Stimulated activated CD4-positive, alpha-beta T cell treated with anti-CD3 and anti-CD28 coated beads, Interleukin-1b, Interleukin-23, amount 100 ng/mL, for 4 hours (primary cell): ENCODE data around the gene PLAAT1.

ENCODE experiments used
- DNase-seq, 2 donors: peaks; one replicate each; pipeline ENCODE4 v3.0.0-alpha.2; 2020; ENCODE audit warnings: low read depth in 2 of 2

Gene PLAAT1

DNA sequence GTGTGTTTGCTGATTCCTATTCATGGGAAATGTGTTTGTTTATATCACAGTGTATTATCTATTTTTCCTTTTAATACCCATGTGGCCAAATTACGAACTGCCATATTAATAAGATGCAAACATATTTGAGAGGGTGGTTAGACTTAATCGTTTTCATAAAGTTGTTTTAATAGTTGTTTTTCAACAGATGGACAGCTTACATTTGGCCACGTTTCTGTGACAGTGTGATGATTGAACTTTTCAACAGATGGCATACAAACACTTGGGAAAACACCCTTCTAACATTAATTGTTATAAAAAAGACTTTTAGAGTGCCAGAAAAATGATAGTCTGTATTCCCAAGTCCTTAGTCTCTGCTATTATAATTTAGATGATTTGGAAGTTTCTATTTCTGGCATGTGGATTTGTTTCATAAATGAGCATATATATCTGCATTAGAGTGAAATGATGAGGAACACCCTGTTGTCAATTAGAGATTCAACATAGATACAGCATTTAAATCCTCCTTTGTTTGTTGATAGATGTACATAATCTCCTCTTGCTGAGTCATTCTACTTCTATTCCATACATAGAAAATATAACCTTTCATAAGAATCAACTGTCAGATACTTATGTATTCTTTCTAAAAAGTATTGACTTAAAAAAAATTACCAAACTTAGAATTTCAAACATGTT, 13.1 kb downstream of the PLAAT1 start:
- DNase-seq = no peak

DNA sequence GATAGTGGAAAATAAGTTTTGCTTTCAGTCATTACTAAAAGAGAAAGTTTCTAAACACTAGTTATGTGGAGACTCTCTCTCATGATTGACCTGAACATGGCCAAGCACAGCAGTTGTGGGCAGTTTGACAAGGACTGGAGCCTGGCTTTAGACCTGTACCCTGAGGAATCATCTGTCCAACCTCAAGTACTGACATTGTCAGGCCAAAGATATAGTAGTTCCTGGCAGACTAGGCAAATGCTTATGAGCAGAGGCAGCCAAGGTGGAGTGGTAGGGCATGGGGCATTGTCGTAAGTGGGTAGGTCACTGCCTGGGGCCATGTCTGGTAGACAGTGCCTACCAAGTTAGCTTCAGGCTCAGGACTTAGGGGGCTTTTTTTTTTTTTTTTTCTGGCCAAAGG, 20.9 kb downstream of the PLAAT1 start:
- DNase-seq = no peak

DNA sequence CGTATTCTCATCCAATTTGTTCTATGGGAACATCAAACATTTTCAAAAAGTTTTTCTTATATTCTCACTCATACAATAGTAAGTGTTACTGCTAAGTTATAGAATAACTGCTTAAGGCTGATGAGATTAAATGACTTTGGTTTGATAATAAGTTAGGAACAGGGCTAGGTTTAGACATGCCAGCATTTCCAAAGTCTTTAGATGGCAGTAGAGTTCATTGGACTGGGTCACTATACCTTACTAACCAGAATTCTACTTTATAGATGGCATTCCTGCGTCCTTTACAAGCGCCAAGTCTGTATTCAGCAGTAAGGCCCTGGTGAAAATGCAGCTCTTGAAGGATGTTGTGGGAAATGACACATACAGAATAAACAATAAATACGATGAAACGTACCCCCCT, 21.7 kb downstream of the PLAAT1 start:
- DNase-seq = no peak

DNA sequence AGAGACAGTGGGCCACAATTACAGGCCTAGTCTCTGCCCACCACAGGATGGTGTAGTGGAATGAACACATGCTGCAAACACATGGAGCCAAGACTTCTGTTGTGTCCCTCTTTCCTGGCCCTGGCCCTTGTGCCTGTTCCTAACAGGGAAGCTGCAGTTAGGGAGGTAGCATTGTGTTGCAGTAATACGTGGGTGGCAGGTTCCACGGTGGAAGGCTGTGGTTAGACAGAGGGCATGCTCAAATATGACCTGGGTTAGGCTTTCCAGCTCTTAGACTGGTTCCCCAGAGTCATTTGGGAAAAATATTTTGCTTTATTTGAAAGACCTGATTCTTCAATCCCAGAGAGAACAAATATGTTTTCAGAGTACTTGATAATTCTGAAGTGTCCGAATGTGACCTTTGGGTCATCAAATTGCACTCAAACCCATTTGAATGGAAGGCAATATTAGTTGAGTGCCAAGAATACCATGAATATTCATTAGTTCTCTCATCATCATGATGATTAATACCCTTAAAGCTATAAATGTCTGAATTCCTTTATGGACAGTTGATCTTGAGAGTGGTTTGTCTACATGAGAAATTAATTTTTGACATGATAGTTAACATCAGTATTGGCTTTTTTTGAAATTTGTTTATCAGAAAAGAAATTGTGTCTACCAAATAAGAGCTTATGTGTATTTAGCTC, 28.5 kb downstream of the PLAAT1 start:
- no peak for DNase-seq

DNA sequence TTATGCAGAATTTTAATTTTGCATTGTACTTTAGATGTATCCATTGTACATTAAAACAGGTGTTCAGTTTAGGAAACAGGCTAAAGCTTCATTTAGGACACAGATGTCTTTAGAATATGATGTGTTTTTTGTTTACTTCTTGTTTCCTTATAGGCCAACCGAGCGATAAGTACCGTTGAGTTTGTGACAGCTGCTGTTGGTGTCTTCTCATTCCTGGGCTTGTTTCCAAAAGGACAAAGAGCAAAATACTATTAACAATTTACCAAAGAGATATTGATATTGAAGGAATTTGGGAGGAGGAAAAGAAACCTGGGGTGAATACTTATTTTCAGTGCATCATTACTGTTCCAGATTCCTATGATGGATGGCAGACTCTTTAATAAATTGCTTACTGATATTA, 29.4 kb downstream of the PLAAT1 start:
- DNase-seq = no peak

DNA sequence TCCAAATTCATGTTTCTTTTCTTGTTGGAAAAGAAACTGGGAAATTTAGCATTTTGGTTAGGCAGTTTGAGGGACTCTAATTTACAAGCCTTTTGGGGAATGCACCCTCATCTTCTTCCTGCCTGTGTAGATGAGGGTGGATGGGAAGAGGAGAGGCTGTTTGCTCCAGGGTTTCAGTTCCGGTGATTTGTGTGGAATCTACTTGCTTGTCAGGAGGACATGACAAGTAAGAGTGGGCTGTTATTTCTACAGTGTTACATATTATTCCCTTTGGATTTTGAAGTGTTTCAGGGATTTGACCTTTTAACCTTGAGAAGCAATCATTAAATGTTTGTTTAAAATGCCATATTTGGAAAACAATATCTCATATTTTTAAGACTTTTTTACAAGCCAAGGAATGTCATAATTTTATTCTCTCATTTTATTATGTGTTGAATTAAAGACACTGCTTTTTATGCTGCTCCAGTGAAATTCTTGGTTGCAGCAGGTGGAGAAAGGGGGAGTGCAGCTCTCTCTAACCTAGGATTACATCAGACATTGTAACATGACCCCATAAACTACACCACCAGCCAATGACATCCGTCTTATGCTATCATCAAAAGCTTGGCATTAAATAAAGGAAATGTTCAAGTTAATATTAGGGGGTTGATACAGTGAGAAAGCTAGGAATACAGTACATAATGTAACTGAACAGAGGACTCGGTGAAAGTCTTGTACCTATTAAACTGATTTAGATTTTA, 30.2 kb downstream of the PLAAT1 start:
- DNase-seq = no peak

DNA sequence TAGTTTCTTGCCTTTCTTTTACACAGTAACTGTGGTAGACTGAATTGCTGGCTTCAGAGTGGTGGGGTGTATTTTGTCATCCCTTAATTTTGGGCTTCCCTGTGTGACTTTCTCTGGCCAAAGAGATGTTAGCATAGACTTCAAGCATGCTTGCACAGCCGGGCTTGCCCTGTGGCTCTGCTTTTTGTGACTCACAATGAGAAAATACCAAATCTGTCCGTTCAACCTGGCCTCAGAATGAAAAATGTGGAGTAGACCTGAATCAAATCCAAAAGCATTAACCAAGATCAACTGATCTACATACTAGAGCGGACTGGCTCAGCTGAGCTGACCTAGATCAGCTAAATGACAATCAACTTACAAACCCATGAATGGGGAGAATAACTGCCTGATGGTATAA, 51.4 kb downstream of the PLAAT1 start:
- DNase-seq = no peak

DNA sequence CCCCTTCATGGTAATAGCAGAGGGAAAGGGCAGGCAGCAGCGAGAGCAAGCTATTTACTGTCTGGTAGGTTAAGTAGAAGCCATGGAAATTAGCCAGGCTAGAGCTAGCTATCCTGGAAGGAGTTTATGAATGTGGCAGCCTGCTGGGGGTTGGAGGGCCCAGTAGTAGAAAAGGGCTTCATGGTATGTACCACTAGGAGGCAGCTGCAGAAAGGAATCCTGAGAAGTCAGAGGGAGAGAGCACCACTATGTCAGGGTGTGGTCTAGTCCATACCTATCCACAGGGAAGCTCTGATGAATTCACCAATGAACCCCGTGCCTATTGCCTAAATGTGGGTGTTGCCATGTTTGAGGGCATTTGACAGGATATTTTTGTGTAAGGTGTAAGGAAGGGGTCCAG, 55.0 kb downstream of the PLAAT1 start:
- DNase-seq = no peak

DNA sequence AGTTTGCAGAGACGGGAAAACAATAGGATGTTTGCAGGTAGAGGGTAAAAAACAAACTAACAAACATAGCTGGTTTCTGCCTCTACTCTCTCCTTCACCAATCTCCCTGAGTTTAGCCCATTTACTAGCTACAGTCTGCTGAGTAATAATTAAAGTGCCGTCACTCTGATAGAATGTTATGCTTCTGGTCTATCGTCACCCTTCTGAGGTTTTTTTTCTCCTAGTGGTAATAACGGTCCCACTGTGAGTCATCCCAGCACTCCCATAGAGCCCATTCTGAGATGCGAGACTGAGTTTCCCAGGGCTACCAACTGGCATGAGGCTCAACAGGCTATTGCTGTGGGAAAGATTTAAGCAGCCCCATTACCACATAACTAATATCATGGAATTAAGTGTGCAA, 56.4 kb downstream of the PLAAT1 start:
- DNase-seq = no peak

DNA sequence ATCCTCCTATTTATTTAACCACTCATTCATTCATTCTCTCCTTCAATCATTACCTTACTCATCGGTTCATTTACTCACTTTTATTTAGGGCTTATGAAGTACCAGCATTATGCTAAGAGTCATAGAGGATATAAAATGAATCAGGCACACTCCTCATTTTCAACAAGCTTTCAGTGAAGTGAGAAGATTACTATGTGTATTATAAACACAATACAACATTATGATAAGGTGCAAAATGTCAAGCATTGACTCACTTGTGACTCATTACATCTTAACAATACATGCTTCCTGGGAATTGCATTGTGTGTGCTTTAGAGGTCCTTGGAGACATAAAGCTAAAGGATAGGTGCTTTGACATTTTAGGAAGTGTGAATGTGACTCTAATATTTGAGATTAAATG, 60.4 kb downstream of the PLAAT1 start:
- DNase-seq = no peak

DNA sequence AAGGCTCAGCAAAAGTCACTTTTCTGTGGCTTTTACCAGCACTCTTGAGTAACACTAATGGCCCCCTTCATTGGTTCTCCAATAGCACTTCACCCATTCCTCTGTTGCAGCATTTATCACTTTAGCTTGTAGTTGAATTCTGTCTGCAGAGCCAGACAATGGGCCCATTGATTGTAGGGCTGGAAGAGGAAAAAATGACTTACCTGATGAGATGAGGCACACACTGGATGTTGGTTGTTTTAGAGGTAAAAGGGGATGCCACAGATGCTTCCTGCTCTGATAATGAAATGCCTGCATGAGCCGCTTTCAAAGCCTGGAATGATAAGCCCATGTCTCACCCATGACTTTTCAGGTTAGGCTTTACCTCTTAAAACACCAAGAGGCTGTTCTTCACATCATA, 64.3 kb downstream of the PLAAT1 start:
- no peak for DNase-seq

DNA sequence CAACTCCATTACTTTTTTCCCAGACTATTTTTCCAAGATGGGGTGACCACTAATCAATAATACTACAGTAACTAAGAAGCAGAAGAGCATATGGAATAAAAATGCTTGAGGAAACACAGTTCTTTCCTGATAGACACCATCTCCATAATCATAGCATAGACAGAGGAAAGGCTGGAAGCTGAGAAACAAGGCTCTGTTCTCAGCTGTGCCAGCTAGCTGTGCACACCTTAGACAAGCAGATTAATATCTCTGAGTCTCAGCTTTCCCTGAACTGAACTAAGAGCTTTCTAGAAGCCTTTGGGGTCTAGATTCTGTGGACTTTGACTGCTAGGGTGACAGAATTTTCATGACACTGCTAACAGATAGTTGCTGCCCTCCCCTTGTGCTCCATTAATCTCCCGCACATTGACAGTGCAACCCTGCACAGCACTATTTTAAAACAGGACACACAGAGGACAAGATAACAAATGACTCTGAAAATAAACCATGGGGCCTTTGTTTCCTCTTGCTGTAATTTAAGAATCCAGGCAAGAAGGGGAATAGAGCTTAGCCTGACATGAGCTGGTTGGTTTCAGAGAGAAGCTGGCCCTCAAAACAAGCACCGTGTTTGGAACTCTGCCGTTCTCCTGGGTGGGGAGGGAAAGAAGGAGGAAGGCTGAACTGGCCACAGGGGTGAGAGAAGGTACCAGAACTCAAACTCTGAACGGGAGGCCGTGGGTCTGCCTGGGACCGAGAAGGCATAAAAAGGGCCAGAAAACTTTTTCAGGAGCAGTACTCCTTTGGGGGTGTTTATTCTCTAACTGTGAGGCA, 70.1 kb downstream of the PLAAT1 start:
- no peak for DNase-seq

DNA sequence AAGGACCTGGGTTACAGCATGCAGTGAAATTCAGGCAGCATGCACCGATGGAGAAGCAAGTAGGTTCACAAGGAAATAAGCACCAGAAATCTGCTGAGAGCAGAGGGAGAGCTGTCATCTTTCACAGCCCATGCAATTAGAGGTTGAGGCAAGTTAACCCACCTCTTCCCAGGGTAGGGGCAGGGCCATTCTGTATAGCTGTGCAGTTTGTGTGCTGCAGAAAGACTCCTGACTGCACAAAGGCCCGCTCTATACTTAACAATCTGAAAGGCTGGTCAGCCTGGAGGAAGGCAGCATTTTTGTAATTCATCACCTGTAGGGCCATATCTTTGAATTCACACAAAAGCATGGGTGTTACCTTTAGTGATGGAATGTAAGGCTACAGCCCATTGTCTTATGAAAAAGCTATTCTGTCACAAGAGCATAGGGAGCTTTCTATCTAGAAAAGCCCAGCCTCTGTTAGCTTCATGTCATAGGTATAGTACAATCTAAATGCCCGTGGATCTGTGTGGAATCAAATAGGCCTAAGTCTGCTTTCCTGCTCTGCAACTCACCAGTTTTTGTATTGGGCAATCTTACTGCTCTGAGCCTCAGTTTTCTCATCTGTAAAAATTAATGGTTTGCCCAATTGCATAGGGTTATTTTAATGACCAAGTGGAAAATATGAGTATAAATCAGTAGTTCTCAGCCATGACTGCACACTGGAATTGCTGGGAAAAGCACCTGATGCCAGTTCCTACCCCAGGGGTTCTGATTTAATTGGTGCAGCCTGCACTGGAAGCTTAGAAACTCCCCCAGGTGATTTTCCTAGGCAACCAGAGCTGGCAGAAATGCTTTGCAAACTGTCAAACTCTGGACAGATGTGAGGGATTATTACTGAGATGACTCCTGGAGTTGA, 72.3 kb downstream of the PLAAT1 start:
- DNase-seq = no peak

DNA sequence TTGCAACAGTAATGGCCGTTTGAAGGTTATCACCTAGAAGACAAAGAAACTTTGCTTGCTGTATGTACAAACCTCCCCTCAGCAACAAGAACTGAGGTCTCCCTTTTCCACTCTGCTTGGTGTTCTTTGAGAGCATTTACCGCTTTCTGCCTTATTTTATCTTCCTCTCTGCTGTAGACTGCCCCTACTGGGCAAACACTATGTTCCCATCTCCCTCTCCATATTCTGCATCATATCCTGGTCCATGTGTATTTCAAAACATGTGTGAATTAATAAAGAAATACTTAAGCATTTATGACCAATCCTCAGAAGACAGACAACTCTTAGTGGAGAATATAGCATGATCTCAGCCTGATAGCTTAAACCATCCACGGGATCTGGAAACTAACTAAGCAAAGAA, 73.1 kb downstream of the PLAAT1 start:
- no peak for DNase-seq

DNA sequence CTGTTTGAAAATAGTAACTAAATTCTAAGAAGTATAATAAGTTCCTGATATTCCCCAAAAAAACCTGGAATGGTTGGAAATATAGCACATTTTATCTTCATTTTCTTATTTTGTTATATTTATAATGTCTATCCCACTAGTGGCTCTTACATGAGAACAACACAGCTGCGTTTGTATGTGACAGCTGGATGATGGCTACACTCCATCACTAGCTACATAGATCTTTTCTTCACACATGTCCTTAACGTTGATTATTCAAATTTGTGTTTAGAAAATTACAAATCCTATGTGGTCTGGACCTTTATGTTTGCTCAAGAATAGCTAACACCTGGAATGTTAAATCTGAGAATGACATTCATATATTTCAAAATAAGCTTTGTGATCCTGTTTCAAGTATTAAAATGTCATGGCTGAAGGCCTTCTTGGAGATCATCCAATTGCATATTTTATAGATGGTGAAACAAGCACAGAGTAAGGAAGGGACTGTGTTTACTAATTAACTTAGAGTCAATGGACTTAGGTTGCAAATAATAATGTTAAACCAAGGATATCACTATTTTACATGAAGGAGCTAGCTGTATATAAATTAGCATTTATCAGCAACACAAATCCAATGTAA, 76.8 kb downstream of the PLAAT1 start:
- no peak for DNase-seq
